H1 (cell line): Measurements from ENCODE around the gene ASPG. TPM values are rescaled to one million over a fixed set of nuclear protein-coding genes. Genes with fewer than 3 reads are reported as not detected.

Experiments
- CHD7 ChIP-seq: fragments of 300-600 bp; sonication (generic); IDR thresholded peaks from 2 replicates; pipeline ENCODE4 v1.7.1; 2012; ENCODE audit warnings: low read length, moderate library complexity, mild to moderate bottlenecking, inconsistent platforms; ENCODE audit not compliant: insufficient replicate concordance
- CREB1 ChIP-seq: IDR thresholded peaks from 2 replicates; pipeline ENCODE4 v1.6.1; 2012; ENCODE audit warnings: inconsistent platforms
- FOSL1 ChIP-seq: IDR thresholded peaks from 2 replicates; pipeline ENCODE4 v1.6.1; 2011; ENCODE audit warnings: mild to moderate bottlenecking, low read depth, low read length, moderate library complexity; ENCODE audit not compliant: insufficient read depth
- polyA plus RNA-seq, 7 experiments: library from polyadenylated mRNA; depleted of rRNA in 3 of 7; stranded (reverse) in 5 of 7; unstranded in 2 of 7; fragments of >200 nt in 5 of 7; fragments of 200-250 nt in 2 of 7; gene quantifications; 1 replicate in 5 of 7; 2 replicates in 1 of 7; 4 replicates in 1 of 7; pipeline versions ENCODE4 v1.2.1 to v1.2.3, GENCODE V29; 2011 to 2013; ENCODE audit warnings: missing spikeins in 2 of 7, mixed read lengths in 2 of 7
- total RNA-seq: library from RNA; stranded (reverse); fragmentation: NEBNext Ultra II Directional; extraction: Animal tissue kit (Norgen Biotek cat#: 25700); gene quantifications from 2 replicates; pipeline ENCODE4 v1.2.1, GENCODE V29; 2021

The ASPG gene
- total and polyA plus RNA-seq, 2 of the 8 experiments (the other 6 are each of a cell fraction or from before 2014, with no cell fraction given) = 0.34 to 0.59 TPM

GRCh38 chr14:104096318-104096717 is 10.8 kb downstream of the ASPG start (continued):
- TF ChIP-seq CHD7 = no peak
- TF ChIP-seq CREB1 = no peak
- no peak for TF ChIP-seq FOSL1
